Cardiac muscle cell (in vitro differentiated cells and primary cell): ENCODE data around the gene THBS2. TPM values are rescaled to one million over a fixed set of nuclear protein-coding genes. Genes with fewer than 3 reads are reported as not detected.

ENCODE experiments used
- DNase-seq, 2 donors: peaks; one replicate each; pipeline versions ENCODE4 v3.0.0 to v3.0.0-alpha.2; 2010 to 2017; ENCODE audit warnings: low read depth in 1 of 2, low spot score in 1 of 2
- H3K27ac ChIP-seq: fragments of 200-600 bp; sonication (generic); 2 replicates; pipeline ENCODE4 v1.5.1; 2016
- H3K27me3 ChIP-seq: fragments of 200-600 bp; sonication (generic); 2 replicates; pipeline ENCODE4 v1.6.0; 2016; ENCODE audit warnings: control low read depth
- H3K36me3 ChIP-seq: fragments of 200-600 bp; sonication (generic); 2 replicates; pipeline ENCODE4 v1.5.1; 2016; ENCODE audit warnings: control low read depth
- H3K4me1 ChIP-seq: fragments of 200-600 bp; sonication (generic); 2 replicates; pipeline ENCODE4 v1.8.1; 2017; ENCODE audit warnings: low read depth, mild to moderate bottlenecking, mixed run types
- H3K4me3 ChIP-seq: fragments of 200-600 bp; sonication (generic); 2 replicates; pipeline ENCODE4 v1.5.1; 2016; ENCODE audit warnings: mild to moderate bottlenecking
- H3K9me3 ChIP-seq: fragments of 200-600 bp; sonication (generic); 2 replicates; pipeline ENCODE4 v1.5.1; 2017; ENCODE audit warnings: low read depth, mild to moderate bottlenecking, control low read depth
- CTCF ChIP-seq: IDR thresholded peaks from 2 replicates; pipeline ENCODE4 v1.5.1; 2012; ENCODE audit warnings: low read depth, mild to moderate bottlenecking, low read length
- polyA plus RNA-seq: library from polyadenylated mRNA; unstranded; fragments of >200 nt; fragmentation: Nextera tagmentation; extraction: Ambion mirVana; gene quantifications from 2 replicates; pipeline ENCODE4 v1.2.1, GENCODE V29; 2016
- total RNA-seq: library from RNA; depleted of rRNA; stranded (reverse); fragments of >200 nt; gene quantifications from 2 replicates; pipeline ENCODE4 v1.2.3, GENCODE V29; 2016

The THBS2 gene
- total and polyA plus RNA-seq, 2 experiments from 2014 or later, result 0.06 to 0.10 TPM

GRCh38 chr6:169238766-169239165 lies 14.9 kb downstream of the THBS2 start:
- no peak for TF ChIP-seq CTCF
- H3K27me3 ChIP-seq, result no peaks in the 10 kb centered on the region
- no peak overlapping the region for H3K4me3 ChIP-seq
- no peaks in the 10 kb centered on the region for H3K4me1 ChIP-seq
- no peaks in the 10 kb centered on the region for H3K9me3 ChIP-seq
- no peaks in the 10 kb centered on the region for H3K36me3 ChIP-seq
- no peak for DNase-seq
- H3K27ac ChIP-seq, result no peak overlapping the region

GRCh38 chr6:169237496-169238134 lies 16.0 kb downstream of the THBS2 start:
- no peak overlapping the region for H3K27ac ChIP-seq
- H3K27me3 ChIP-seq, result no peaks in the 10 kb centered on the region
- no peaks in the 10 kb centered on the region for H3K9me3 ChIP-seq
- DNase-seq, result no peak
- no peak for TF ChIP-seq CTCF
- H3K4me3 ChIP-seq, result no peak overlapping the region
- H3K36me3 ChIP-seq, result no peaks in the 10 kb centered on the region
- H3K4me1 ChIP-seq, result no peaks in the 10 kb centered on the region

GRCh38 chr6:169236988-169237387 lies 16.7 kb downstream of the THBS2 start:
- TF ChIP-seq CTCF, result no peak
- H3K36me3 ChIP-seq, result no peaks in the 10 kb centered on the region
- no peaks in the 10 kb centered on the region for H3K4me1 ChIP-seq
- no peaks in the 10 kb centered on the region for H3K27me3 ChIP-seq
- no peaks in the 10 kb centered on the region for H3K9me3 ChIP-seq
- no peak overlapping the region for H3K4me3 ChIP-seq
- no peak for DNase-seq
- H3K27ac ChIP-seq, result no peak overlapping the region

DNA sequence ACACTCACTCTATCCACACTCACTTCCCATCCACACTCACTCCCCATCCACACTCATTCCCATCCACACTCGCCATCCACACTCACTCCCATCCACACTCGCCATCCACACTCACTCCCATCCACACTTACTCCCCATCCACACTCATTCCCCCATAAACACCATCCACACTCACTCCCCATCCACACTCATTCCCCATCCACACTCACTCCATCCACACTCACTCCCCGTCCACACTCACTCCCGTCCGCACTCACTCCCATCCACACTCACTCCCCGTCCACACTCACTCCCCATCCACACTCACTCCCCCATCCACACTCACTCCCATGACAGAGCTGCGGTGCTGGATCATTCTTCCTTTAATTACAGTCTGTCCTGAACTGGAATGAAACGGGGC lies 17.1 kb downstream of the THBS2 start:
- H3K27me3 ChIP-seq, result no peaks in the 10 kb centered on the region
- no peak for DNase-seq
- no peaks in the 10 kb centered on the region for H3K4me1 ChIP-seq
- H3K27ac ChIP-seq, result no peak overlapping the region
- H3K4me3 ChIP-seq, result no peak overlapping the region
- TF ChIP-seq CTCF, result no peak
- H3K36me3 ChIP-seq, result no peaks in the 10 kb centered on the region
- H3K9me3 ChIP-seq, result no peaks in the 10 kb centered on the region

DNA sequence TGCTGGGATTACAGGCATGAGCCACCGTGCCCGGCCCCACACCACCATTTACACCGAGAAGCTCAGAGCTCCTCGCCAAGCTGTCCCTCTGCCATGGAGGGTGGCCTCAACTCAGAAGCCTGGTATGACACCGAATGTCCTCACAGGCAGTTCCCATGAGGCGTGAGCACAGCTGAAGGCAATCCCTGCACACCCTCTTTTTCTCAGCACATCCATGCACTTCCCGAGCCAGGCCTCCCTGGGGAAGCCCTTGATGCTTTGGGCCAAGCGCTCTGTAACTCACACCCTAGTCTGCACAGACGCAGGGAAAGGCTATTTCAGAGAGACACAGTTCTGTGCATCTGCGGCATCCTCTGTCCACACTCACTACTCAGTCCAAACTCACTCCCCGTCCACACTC lies 18.4 kb downstream of the THBS2 start:
- Histone ChIP-seq H3K9me3 (no peaks in the 10 kb centered on the region), H3K4me1 (no peaks in the 10 kb centered on the region), H3K27ac (no peak overlapping the region), H3K36me3 (no peaks in the 10 kb centered on the region), H3K27me3 (no peaks in the 10 kb centered on the region), H3K4me3 (no peak overlapping the region)
- no peak for DNase-seq
- TF ChIP-seq CTCF, result no peak
